H9 (cell line): ENCODE measurements around the gene AMPH. TPM values are rescaled to one million over a fixed set of nuclear protein-coding genes. Genes with fewer than 3 reads are reported as not detected.

Source experiments
- DNase-seq: peaks from one replicate; pipeline ENCODE4 v3.0.0-alpha.2; 2017
- H2AFZ ChIP-seq: one replicate; pipeline ENCODE4 v1.6.1; 2013; ENCODE audit warnings: mild to moderate bottlenecking, low read length, control low read depth, moderate library complexity
- H2AK5ac ChIP-seq: 2 replicates; pipeline ENCODE4 v1.6.1; 2013; ENCODE audit warnings: low read length, control low read depth, mixed read lengths; ENCODE audit not compliant: insufficient read length
- H2BK120ac ChIP-seq: one replicate; pipeline ENCODE4 v1.6.1; 2013; ENCODE audit warnings: low read depth, mild to moderate bottlenecking, low read length, control low read depth, inconsistent platforms; ENCODE audit not compliant: poor library complexity, severe bottlenecking
- H2BK12ac ChIP-seq: 2 replicates; pipeline ENCODE4 v1.6.1; 2013; ENCODE audit warnings: low read length, control low read depth, mixed read lengths, low read depth; ENCODE audit not compliant: insufficient read length
- H2BK15ac ChIP-seq: 2 replicates; pipeline ENCODE4 v1.6.1; 2013; ENCODE audit warnings: low read depth, low read length, control low read depth
- H2BK20ac ChIP-seq: one replicate; pipeline ENCODE4 v1.6.1; 2013; ENCODE audit warnings: low read depth, mild to moderate bottlenecking, low read length, control low read depth, inconsistent platforms; ENCODE audit not compliant: poor library complexity, severe bottlenecking
- H2BK5ac ChIP-seq: 2 replicates; pipeline ENCODE4 v1.6.1; 2013; ENCODE audit warnings: low read length, control low read depth, mixed read lengths; ENCODE audit not compliant: insufficient read length
- H3K14ac ChIP-seq: 2 replicates; pipeline ENCODE4 v1.6.1; 2013; ENCODE audit warnings: low read length, control low read depth; ENCODE audit not compliant: insufficient read depth
- H3K18ac ChIP-seq: 2 replicates; pipeline ENCODE4 v1.6.1; 2013; ENCODE audit warnings: low read depth, mild to moderate bottlenecking, mixed read lengths, low read length, control low read depth; ENCODE audit not compliant: insufficient read length
- H3K23ac ChIP-seq: 2 replicates; pipeline ENCODE4 v1.6.1; 2013; ENCODE audit warnings: low read length, control low read depth, mixed read lengths, low read depth; ENCODE audit not compliant: insufficient read length
- H3K23me2 ChIP-seq: 2 replicates; pipeline ENCODE4 v1.6.1; 2013; ENCODE audit warnings: low read depth, mild to moderate bottlenecking, mixed read lengths, low read length, control low read depth; ENCODE audit not compliant: insufficient read length, poor library complexity, severe bottlenecking
- H3K27ac ChIP-seq: 2 replicates; pipeline ENCODE4 v1.5.1; 2013; ENCODE audit warnings: low read length, control low read depth, mixed read lengths, low read depth; ENCODE audit not compliant: insufficient read length
- H3K27me3 ChIP-seq: 2 replicates; pipeline ENCODE4 v1.6.1; 2013; ENCODE audit warnings: low read length, control low read depth, inconsistent platforms; ENCODE audit not compliant: insufficient read depth
- H3K4ac ChIP-seq: 2 replicates; pipeline ENCODE4 v1.6.1; 2013; ENCODE audit warnings: low read depth, mild to moderate bottlenecking, control low read depth, inconsistent platforms, low read length, moderate library complexity
- H3K4me1 ChIP-seq: 2 replicates; pipeline ENCODE4 v1.6.1; 2013; ENCODE audit warnings: low read length, control low read depth, inconsistent platforms; ENCODE audit not compliant: insufficient read depth
- H3K4me2 ChIP-seq: 2 replicates; pipeline ENCODE4 v1.6.1; 2013; ENCODE audit warnings: low read length, control low read depth, mixed read lengths; ENCODE audit not compliant: insufficient read length, insufficient read depth
- H3K56ac ChIP-seq: 2 replicates; pipeline ENCODE4 v1.6.1; 2013; ENCODE audit warnings: low read depth, mild to moderate bottlenecking, mixed read lengths, low read length, control low read depth; ENCODE audit not compliant: insufficient read length
- H3K79me1 ChIP-seq: 2 replicates; pipeline ENCODE4 v1.6.1; 2013; ENCODE audit warnings: low read depth, mild to moderate bottlenecking, moderate library complexity, low read length, control low read depth, inconsistent platforms; ENCODE audit not compliant: insufficient read depth, poor library complexity, severe bottlenecking
- H3K79me2 ChIP-seq: 2 replicates; pipeline ENCODE4 v1.6.1; 2013; ENCODE audit warnings: low read length, control low read depth, inconsistent platforms; ENCODE audit not compliant: insufficient read depth
- H3K9ac ChIP-seq: 2 replicates; pipeline ENCODE4 v1.6.1; 2013; ENCODE audit warnings: low read length, control low read depth, mixed read lengths; ENCODE audit not compliant: insufficient read length; ENCODE audit errors: extremely low read depth
- H3K9me3 ChIP-seq: one replicate; pipeline ENCODE4 v1.6.1; 2013; ENCODE audit warnings: low read depth, low read length, inconsistent platforms; ENCODE audit not compliant: control insufficient read depth
- H3T11ph ChIP-seq: one replicate; pipeline ENCODE4 v1.6.1; 2013; ENCODE audit warnings: mild to moderate bottlenecking, low read length, control low read depth, inconsistent platforms
- H4K20me1 ChIP-seq: one replicate; pipeline ENCODE4 v1.6.1; 2013; ENCODE audit not compliant: control insufficient read depth, insufficient read length, insufficient read depth
- H4K5ac ChIP-seq: 2 replicates; pipeline ENCODE4 v1.6.1; 2013; ENCODE audit warnings: low read depth, mild to moderate bottlenecking, mixed read lengths, low read length, control low read depth; ENCODE audit not compliant: insufficient read length
- H4K8ac ChIP-seq: replicated peaks from 2 replicates; pipeline ENCODE4 v1.6.1; 2013; ENCODE audit warnings: low read length, control low read depth, mixed read lengths, low read depth; ENCODE audit not compliant: insufficient read length
- H4K91ac ChIP-seq: 2 replicates; pipeline ENCODE4 v1.6.1; 2013; ENCODE audit warnings: low read depth, mild to moderate bottlenecking, moderate library complexity, mixed read lengths, low read length, control low read depth; ENCODE audit not compliant: insufficient read length
- H3K27ac Mint-ChIP-seq, 3 experiments: 2 replicates in 2 of 3; 3 replicates in 1 of 3; pipeline ENCODE4 v1.8.0; 2020 to 2021; ENCODE audit warnings: mixed read lengths in 3 of 3, mild to moderate bottlenecking in 1 of 3, moderate library complexity in 1 of 3
- H3K27me3 Mint-ChIP-seq: 2 replicates; pipeline ENCODE4 v1.8.0; 2021; ENCODE audit warnings: low read depth, mild to moderate bottlenecking, moderate library complexity, mixed read lengths
- H3K36me3 Mint-ChIP-seq, 3 experiments: 2 replicates in 2 of 3; 3 replicates in 1 of 3; pipeline ENCODE4 v1.8.0; 2020 to 2021; ENCODE audit warnings: low read depth in 3 of 3, mixed read lengths in 3 of 3; ENCODE audit not compliant: insufficient read depth in 1 of 3
- H3K4me1 Mint-ChIP-seq, 2 experiments: 2 replicates each; pipeline ENCODE4 v1.8.0; 2020; ENCODE audit warnings: mixed read lengths in 2 of 2
- H3K4me3 Mint-ChIP-seq, 2 experiments: 2 replicates in 1 of 2; 3 replicates in 1 of 2; pipeline ENCODE4 v1.8.0; 2020 to 2021; ENCODE audit warnings: mild to moderate bottlenecking in 2 of 2, mixed read lengths in 2 of 2, moderate library complexity in 1 of 2
- H3K9me3 Mint-ChIP-seq, 2 experiments: 2 replicates in 1 of 2; 3 replicates in 1 of 2; pipeline ENCODE4 v1.8.0; 2020; ENCODE audit warnings: mild to moderate bottlenecking in 2 of 2, mixed read lengths in 2 of 2, moderate library complexity in 1 of 2
- CTCF ChIP-seq: fragments of 200-600 bp; sonication (generic); conservative IDR thresholded peaks from 3 replicates; pipeline ENCODE4 v1.8.0; 2021; ENCODE audit warnings: antibody characterized with exemption, mild to moderate bottlenecking
- WGBS: extraction: QIAGEN DNeasy Blood & Tissue Kit; methylation state at CpG from one replicate; pipeline ENCODE4 v1.1.7; 2013; ENCODE audit warnings: missing lambda C conversion rate, low lambda C conversion rate, mixed read lengths; ENCODE audit not compliant: insufficient read length; ENCODE audit errors: extremely low coverage; 5-methylcytosine and 5-hydroxymethylcytosine counted together
- total RNA-seq: library from RNA; stranded (reverse); gene quantifications from 2 replicates; pipeline ENCODE4 v1.2.1, GENCODE V29; 2021

The AMPH gene
- total RNA-seq, 1 experiment from 2014 or later, result 4.8 TPM

DNA sequence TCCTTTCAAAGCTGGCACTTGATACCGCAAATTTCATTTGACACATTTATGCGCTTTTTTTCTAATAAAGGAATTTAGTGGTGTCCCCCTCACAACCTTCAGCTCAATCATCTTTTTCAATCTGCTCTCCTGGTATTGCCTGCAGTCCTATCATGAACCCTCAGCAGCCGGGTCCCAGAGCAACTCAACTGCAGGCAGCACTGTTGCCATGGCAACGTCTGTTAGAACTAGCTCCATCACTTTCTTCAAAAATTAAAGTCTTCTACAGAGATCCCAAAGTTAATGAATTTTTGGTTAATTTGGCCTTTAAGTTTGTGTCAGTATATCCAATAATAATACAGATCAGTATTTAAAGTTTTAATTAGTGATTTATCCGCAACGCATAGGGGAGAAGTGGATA is 221.6 kb downstream of the AMPH start:
- Mint-ChIP-seq H3K9me3 (no peaks in the 10 kb centered on the region; a peak in 2 of 5 replicates), H3K36me3 (no peaks in the 10 kb centered on the region), H3K27ac (no peak overlapping the region), H3K4me3 (no peak overlapping the region), H3K4me1 (peaks cover 5 to 8% of the 10 kb centered on the region in 2 experiments; a peak in 3 of 4 replicates), H3K27me3 (no peaks in the 10 kb centered on the region; the same call in none of the 2 replicates)
- Histone ChIP-seq H4K5ac (no peak overlapping the region), H3K23me2 (no peaks in the 10 kb centered on the region), H3K4me1 (no peaks in the 10 kb centered on the region), H4K91ac (no peak overlapping the region), H2BK12ac (no peak overlapping the region), H2BK5ac (no peak overlapping the region), H3K18ac (no peak overlapping the region), H4K8ac (no peak overlapping the region), H2BK120ac (no peak overlapping the region), H3K23ac (no peak overlapping the region), H3K4me2 (no peak overlapping the region), H3K4ac (no peak overlapping the region), H3K27me3 (no peaks in the 10 kb centered on the region), H2AK5ac (no peak overlapping the region), H3K79me1 (no peaks in the 10 kb centered on the region), H3T11ph (no peak overlapping the region), H3K56ac (no peak overlapping the region), H4K20me1 (no peaks in the 10 kb centered on the region), H2AFZ (no peak overlapping the region), H2BK20ac (no peak overlapping the region), H3K27ac (no peak overlapping the region), H3K9ac (no peak overlapping the region), H3K14ac (no peak overlapping the region), H3K9me3 (no peaks in the 10 kb centered on the region), H2BK15ac (no peak overlapping the region), H3K79me2 (no peaks in the 10 kb centered on the region)
- DNase-seq, result no peak
- no CpG with 5 or more reads among the region's 6 CpGs for WGBS
- TF ChIP-seq CTCF, result no peak
